ENCODE data around the gene TBC1D22A. TPM values are rescaled to one million over a fixed set of nuclear protein-coding genes. Genes with fewer than 3 reads are reported as not detected.

TBC1D22A gene
- total and polyA plus RNA-seq, 10 of the 15 experiments (the other 5 are each of a cell fraction or from before 2014, with no cell fraction given), result 0.63 to 44.7 (median 27.4) TPM

GRCh38 chr22:46803031-46803880, 40.8 kb downstream of the TBC1D22A start:
- ChIA-PET POLR2A (interaction anchor here (0.5 to 1.5 kb wide), 3 partner anchors 12 to 42 kb away, joined by 4 to 5 read pairs (median 5); no protein-coding TSS in a partner anchor), RAD21 (ENCODE audit: unreplicated experiment) (interaction anchor here (0.6 to 9.7 kb wide), 13 partner anchors 15 to 1022 kb away, joined by 3 to 199 read pairs (median 7); partner anchors contain the start of gene TBC1D22A), SMC1A (ENCODE audit: uncharacterized antibody, unreplicated experiment) (interaction anchor here (0.8 to 6.6 kb wide), 13 partner anchors 15 to 240 kb away, joined by 3 to 100 read pairs (median 4); partner anchors contain the start of gene TBC1D22A), CTCF (interaction anchor here (0.6 to 9.0 kb wide), 24 partner anchors 8 to 240 kb away, joined by 3 to 297 read pairs (median 6); partner anchors contain the start of gene TBC1D22A)
- Histone ChIP-seq H3K9me3 (replicated peaks; ENCODE audit: control insufficient read depth, insufficient read depth, low read length) (no peaks in the 10 kb centered on the region), H3K4me2 (ENCODE audit: control insufficient read depth, insufficient read depth) (no peak overlapping the region), H3K4me1 (ENCODE audit: control insufficient read depth, insufficient read depth, low read length) (no peaks in the 10 kb centered on the region; the same call in 1 of the 2 replicates), H3K36me3 (ENCODE audit: control insufficient read depth in 2 of 2, insufficient read depth in 2 of 2, low read length in 1 of 2) (peaks cover 43 to 50% of the 10 kb centered on the region in 2 experiments), H2AFZ (ENCODE audit: control insufficient read depth, low read depth, low read length) (no peak overlapping the region), H3K27ac (ENCODE audit: control insufficient read depth, insufficient read depth) (no peak overlapping the region), H3K27me3 (replicated peaks in 1 of 2; ENCODE audit: control insufficient read depth in 2 of 2, insufficient read depth in 2 of 2, low read length in 1 of 2) (no peaks in the 10 kb centered on the region), H4K20me1 (ENCODE audit: control insufficient read depth, insufficient read depth) (no peaks in the 10 kb centered on the region; the same call in 1 of the 2 replicates), H3K9ac (ENCODE audit: control insufficient read depth, insufficient read depth, low read length) (no peak overlapping the region), H3K4me3 (no peak overlapping the region), H3K79me2 (ENCODE audit: control insufficient read depth, insufficient read depth, low read length) (peaks cover 9% of the 10 kb centered on the region)
- WGBS (ENCODE audit: insufficient coverage, insufficient replicate concordance, low lambda C conversion rate, missing lambda C conversion rate), result 17% methylated on average over 26 of the region's 28 CpGs
- DNase-seq (ENCODE audit: low read depth, low spot score) (no peak), FAIRE-seq (peak; percentile 75), ATAC-seq (peak; percentile 96)
- BruUV-seq (replicated peaks), result no TSS peak
- in situ Hi-C loops (cut with MboI) (no loop called here), intact Hi-C loops (cut with micrococcal nuclease; ENCODE audit: unreplicated experiment) (loop anchor here (1.0 to 2.0 kb wide), 2 partner anchors 45 to 240 kb away; no protein-coding TSS in a partner anchor)
- TF ChIP-seq RAD21 (IDR thresholded peaks at IDR 0.05; ENCODE audit: insufficient read depth, low read depth, low read length) (peak; percentile 86), ZNF207 (IDR thresholded peaks at IDR 0.05; ENCODE audit: borderline replicate concordance) (0 out of 2 replicates have a peak, but pooled peaks have one; percentile 27), IRF4 (IDR thresholded peaks at IDR 0.05; ENCODE audit: low read depth, low read length) (0 out of 2 replicates have a peak, but pooled peaks have one; percentile 4), MTA2 (IDR thresholded peaks at IDR 0.05; ENCODE audit: low read depth) (no peak), ZNF622 (IDR thresholded peaks at IDR 0.05) (no peak), PAX5 (IDR thresholded peaks at IDR 0.05; ENCODE audit: borderline replicate concordance, low read depth, low read length) (no peak), MYB (IDR thresholded peaks at IDR 0.05; ENCODE audit: borderline replicate concordance, low read depth, low read length) (no peak), SMARCA5 (IDR thresholded peaks at IDR 0.05) (0 out of 2 replicates have a peak, but pooled peaks have one; percentile 54), BHLHE40 (IDR thresholded peaks at IDR 0.05; ENCODE audit: borderline replicate concordance in 1 of 2, low read depth in 2 of 2, low read length in 1 of 2) (peak; percentile 33 to 50; a peak in 2 of 4 replicates), YY1 (IDR thresholded peaks at IDR 0.05; ENCODE audit: low read depth, low read length) (0 out of 2 replicates have a peak, but pooled peaks have one; percentile 52), ZNF217 (IDR thresholded peaks at IDR 0.05) (no peak), TARDBP (IDR thresholded peaks at IDR 0.05; ENCODE audit: borderline replicate concordance) (no peak), HDAC2 (IDR thresholded peaks at IDR 0.05) (no peak), LARP7 (IDR thresholded peaks at IDR 0.05) (peak; percentile 60; the same call in 1 of the 2 replicates), MEF2B (IDR thresholded peaks at IDR 0.05; ENCODE audit: partially characterized antibody, poor library complexity, severe bottlenecking) (no peak), HDGF (IDR thresholded peaks at IDR 0.05) (0 out of 2 replicates have a peak, but pooled peaks have one; percentile 60), GATAD2B (conservative IDR thresholded peaks at IDR 0.05; ENCODE audit: low read depth) (0 out of 2 replicates have a peak, but pooled peaks have one; percentile 24), CREB1 (IDR thresholded peaks at IDR 0.05; ENCODE audit: low read depth) (no peak), NR2F1 (conservative IDR thresholded peaks at IDR 0.05) (peak; percentile 50), SMC3 (IDR thresholded peaks at IDR 0.05; ENCODE audit: borderline replicate concordance, low read length) (peak; percentile 75), ZNF274 (IDR thresholded peaks at IDR 0.05; ENCODE audit: insufficient read depth, insufficient read length) (no peak), EED (IDR thresholded peaks at IDR 0.05; ENCODE audit: low read depth) (no peak)
- TF ChIP-seq, protein P1, sequence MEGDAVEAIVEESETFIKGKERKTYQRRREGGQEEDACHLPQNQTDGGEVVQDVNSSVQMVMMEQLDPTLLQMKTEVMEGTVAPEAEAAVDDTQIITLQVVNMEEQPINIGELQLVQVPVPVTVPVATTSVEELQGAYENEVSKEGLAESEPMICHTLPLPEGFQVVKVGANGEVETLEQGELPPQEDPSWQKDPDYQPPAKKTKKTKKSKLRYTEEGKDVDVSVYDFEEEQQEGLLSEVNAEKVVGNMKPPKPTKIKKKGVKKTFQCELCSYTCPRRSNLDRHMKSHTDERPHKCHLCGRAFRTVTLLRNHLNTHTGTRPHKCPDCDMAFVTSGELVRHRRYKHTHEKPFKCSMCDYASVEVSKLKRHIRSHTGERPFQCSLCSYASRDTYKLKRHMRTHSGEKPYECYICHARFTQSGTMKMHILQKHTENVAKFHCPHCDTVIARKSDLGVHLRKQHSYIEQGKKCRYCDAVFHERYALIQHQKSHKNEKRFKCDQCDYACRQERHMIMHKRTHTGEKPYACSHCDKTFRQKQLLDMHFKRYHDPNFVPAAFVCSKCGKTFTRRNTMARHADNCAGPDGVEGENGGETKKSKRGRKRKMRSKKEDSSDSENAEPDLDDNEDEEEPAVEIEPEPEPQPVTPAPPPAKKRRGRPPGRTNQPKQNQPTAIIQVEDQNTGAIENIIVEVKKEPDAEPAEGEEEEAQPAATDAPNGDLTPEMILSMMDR (IDR thresholded peaks at IDR 0.05 in 2 of 3, conservative IDR thresholded peaks at IDR 0.05 in 1 of 3; ENCODE audit: control insufficient read depth in 2 of 3, extremely low read depth in 1 of 3, insufficient read depth in 1 of 3, low read depth in 3 of 3, low read length in 3 of 3), result peak; percentile 87 to 99 (median 98)

Data from GM12878 (cell line).